Smooth muscle cell (in vitro differentiated cells): ENCODE measurements around the gene ZFAND2A. TPM values are rescaled to one million over a fixed set of nuclear protein-coding genes. Genes with fewer than 3 reads are reported as not detected.
"Not testable (repeated sequence)": the region's sequence is repeated elsewhere in the genome, so short reads cannot be mapped to it uniquely, and the experiment has no call there.

Experiments used
- DNase-seq: peaks from one replicate; lab custom pipeline; 2025; ENCODE audit not compliant: unreplicated experiment; lab: John Stamatoyannopoulos, UW
- H2AFZ ChIP-seq: fragments of 200-600 bp; sonication (generic); 2 replicates; pipeline ENCODE4 v1.6.0; 2016; ENCODE audit warnings: antibody characterized with exemption, low read depth, mild to moderate bottlenecking
- H3F3A ChIP-seq: fragments of 200-600 bp; sonication (generic); 2 replicates; pipeline ENCODE4 v1.6.0; 2017; ENCODE audit warnings: antibody characterized with exemption, low read depth
- H3K27ac ChIP-seq: fragments of 200-600 bp; sonication (generic); 2 replicates; pipeline ENCODE4 v1.5.1; 2016; ENCODE audit warnings: low read depth, mild to moderate bottlenecking
- H3K27me3 ChIP-seq: fragments of 200-600 bp; sonication (generic); 2 replicates; pipeline ENCODE4 v1.6.1; 2016; ENCODE audit warnings: low read depth, mild to moderate bottlenecking
- H3K36me3 ChIP-seq: fragments of 200-600 bp; sonication (generic); 2 replicates; pipeline ENCODE4 v1.5.1; 2016; ENCODE audit warnings: low read depth
- H3K4me1 ChIP-seq: fragments of 200-600 bp; sonication (generic); 2 replicates; pipeline ENCODE4 v1.5.1; 2016; ENCODE audit warnings: low read depth
- H3K4me2 ChIP-seq: fragments of 200-600 bp; sonication (generic); 2 replicates; pipeline ENCODE4 v1.6.0; 2016; ENCODE audit warnings: mild to moderate bottlenecking
- H3K4me3 ChIP-seq: fragments of 200-600 bp; sonication (generic); 2 replicates; pipeline ENCODE4 v1.5.1; 2016; ENCODE audit warnings: mild to moderate bottlenecking
- H3K79me2 ChIP-seq: fragments of 200-600 bp; sonication (generic); 2 replicates; pipeline ENCODE4 v1.6.0; 2016; ENCODE audit warnings: low read depth, mild to moderate bottlenecking
- H3K9ac ChIP-seq: fragments of 200-600 bp; sonication (generic); 2 replicates; pipeline ENCODE4 v1.6.0; 2016; ENCODE audit warnings: low read depth
- H3K9me3 ChIP-seq: fragments of 200-600 bp; sonication (generic); replicated peaks from 2 replicates; pipeline ENCODE4 v1.5.1; 2016; ENCODE audit warnings: low read depth
- H4K20me1 ChIP-seq: fragments of 200-600 bp; sonication (generic); 2 replicates; pipeline ENCODE4 v1.6.0; 2016; ENCODE audit warnings: low read depth
- WGBS: methylation state at CpG from one replicate; pipeline ENCODE4 v1.1.7; 2016; ENCODE audit warnings: low lambda C conversion rate; 5-methylcytosine and 5-hydroxymethylcytosine counted together
- polyA plus RNA-seq: library from polyadenylated mRNA; unstranded; fragments of >200 nt; fragmentation: Nextera tagmentation; extraction: Ambion mirVana; gene quantifications from 2 replicates; pipeline ENCODE4 v1.2.1, GENCODE V29; 2016
- total RNA-seq: library from RNA; depleted of rRNA; stranded (reverse); fragments of >200 nt; gene quantifications from 2 replicates; pipeline ENCODE4 v1.2.3, GENCODE V29; 2014
- TF ChIP-seq, protein P1 (sequence below): fragments of 200-600 bp; sonication (generic); IDR thresholded peaks from 2 replicates; pipeline ENCODE4 v1.5.1; 2017; ENCODE audit warnings: borderline replicate concordance, mild to moderate bottlenecking, antibody characterized with exemption; ENCODE audit not compliant: insufficient read depth, poor library complexity, severe bottlenecking

Gene ZFAND2A
- total and polyA plus RNA-seq, 2 experiments from 2014 or later, result 16.2 to 29.9 TPM

DNA sequence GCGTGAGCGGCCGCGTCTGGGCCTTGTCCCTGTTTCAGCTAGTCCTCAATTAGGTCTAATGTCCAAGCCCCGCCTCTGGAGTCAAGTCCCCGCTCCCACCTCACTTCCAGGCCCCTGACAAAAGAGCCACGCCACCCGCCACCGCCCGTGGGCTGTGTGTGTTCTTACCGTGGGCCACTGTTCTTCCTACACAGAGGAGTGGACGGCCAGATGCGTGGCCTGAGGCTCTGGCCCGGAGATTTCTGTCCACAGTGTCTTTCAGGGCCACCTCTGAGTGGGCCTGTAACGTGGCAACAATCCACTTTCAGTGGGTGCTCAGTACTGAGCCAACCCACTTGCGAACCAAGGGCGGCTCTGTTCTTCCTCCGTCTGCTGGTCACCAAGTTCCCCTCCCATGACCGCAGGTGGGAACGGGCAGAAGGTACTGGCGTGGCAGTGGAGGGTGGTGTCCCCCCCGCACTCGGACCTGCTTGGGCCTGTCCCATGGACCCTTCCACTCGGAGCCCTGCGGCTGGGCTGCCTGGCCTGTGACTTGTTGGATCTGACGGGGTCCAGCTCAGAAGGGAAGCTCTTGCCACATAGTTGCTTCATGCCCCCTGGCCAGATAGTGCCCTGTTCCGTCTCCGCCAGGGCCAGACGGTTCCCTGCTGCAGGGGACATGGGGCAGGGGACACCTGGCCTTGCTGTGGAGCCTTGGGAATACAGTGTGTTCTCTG, 15.0 kb upstream of the ZFAND2A start:
- WGBS, result 95% methylated on average over 29 of the region's 29 CpGs
- H3K4me1 ChIP-seq, result no peaks in the 10 kb centered on the region
- H3K27me3 ChIP-seq, result no peaks in the 10 kb centered on the region
- no peaks in the 10 kb centered on the region for H3F3A ChIP-seq
- H3K4me3 ChIP-seq, result no peak overlapping the region
- no peak overlapping the region for H2AFZ ChIP-seq
- no peak overlapping the region for H3K27ac ChIP-seq
- no peak overlapping the region for H3K4me2 ChIP-seq
- no peaks in the 10 kb centered on the region for H4K20me1 ChIP-seq
- no peak overlapping the region for H3K9ac ChIP-seq
- H3K79me2 ChIP-seq, result no peaks in the 10 kb centered on the region
- no peaks in the 10 kb centered on the region for H3K9me3 ChIP-seq
- DNase-seq, result no peak
- TF ChIP-seq, protein P1, sequence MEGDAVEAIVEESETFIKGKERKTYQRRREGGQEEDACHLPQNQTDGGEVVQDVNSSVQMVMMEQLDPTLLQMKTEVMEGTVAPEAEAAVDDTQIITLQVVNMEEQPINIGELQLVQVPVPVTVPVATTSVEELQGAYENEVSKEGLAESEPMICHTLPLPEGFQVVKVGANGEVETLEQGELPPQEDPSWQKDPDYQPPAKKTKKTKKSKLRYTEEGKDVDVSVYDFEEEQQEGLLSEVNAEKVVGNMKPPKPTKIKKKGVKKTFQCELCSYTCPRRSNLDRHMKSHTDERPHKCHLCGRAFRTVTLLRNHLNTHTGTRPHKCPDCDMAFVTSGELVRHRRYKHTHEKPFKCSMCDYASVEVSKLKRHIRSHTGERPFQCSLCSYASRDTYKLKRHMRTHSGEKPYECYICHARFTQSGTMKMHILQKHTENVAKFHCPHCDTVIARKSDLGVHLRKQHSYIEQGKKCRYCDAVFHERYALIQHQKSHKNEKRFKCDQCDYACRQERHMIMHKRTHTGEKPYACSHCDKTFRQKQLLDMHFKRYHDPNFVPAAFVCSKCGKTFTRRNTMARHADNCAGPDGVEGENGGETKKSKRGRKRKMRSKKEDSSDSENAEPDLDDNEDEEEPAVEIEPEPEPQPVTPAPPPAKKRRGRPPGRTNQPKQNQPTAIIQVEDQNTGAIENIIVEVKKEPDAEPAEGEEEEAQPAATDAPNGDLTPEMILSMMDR, result no peak
- no peaks in the 10 kb centered on the region for H3K36me3 ChIP-seq

DNA sequence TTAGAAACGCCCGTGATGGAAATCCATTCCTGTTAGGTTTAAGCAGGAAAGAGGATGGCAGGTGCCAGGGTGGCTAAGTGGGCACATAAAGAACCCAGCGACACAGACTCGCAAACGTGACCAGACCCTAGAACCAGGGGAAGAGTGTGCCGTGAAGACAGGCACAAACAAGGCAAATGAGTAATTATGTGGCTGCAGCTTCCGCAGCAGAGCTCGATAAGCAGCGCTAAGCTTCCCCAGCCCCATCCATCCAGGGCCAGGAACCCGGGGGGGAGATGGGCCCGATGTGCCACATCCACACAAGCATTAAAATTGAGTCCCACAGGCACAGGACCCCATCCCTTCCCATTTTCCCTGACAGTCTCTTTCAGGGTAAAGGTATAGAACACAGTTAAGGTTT, 14.0 kb upstream of the ZFAND2A start:
- H3K27ac ChIP-seq, result no peak overlapping the region
- TF ChIP-seq, protein P1, result no peak
- no peaks in the 10 kb centered on the region for H3K36me3 ChIP-seq
- no peak overlapping the region for H3K9ac ChIP-seq
- no peak for DNase-seq
- H3K4me2 ChIP-seq, result no peak overlapping the region
- no peaks in the 10 kb centered on the region for H3K79me2 ChIP-seq
- WGBS, result 95% methylated on average over 11 of the region's 11 CpGs
- no peaks in the 10 kb centered on the region for H4K20me1 ChIP-seq
- H3F3A ChIP-seq, result no peaks in the 10 kb centered on the region
- no peaks in the 10 kb centered on the region for H3K9me3 ChIP-seq
- H3K27me3 ChIP-seq, result no peaks in the 10 kb centered on the region
- no peaks in the 10 kb centered on the region for H3K4me1 ChIP-seq
- H2AFZ ChIP-seq, result no peak overlapping the region
- no peak overlapping the region for H3K4me3 ChIP-seq

DNA sequence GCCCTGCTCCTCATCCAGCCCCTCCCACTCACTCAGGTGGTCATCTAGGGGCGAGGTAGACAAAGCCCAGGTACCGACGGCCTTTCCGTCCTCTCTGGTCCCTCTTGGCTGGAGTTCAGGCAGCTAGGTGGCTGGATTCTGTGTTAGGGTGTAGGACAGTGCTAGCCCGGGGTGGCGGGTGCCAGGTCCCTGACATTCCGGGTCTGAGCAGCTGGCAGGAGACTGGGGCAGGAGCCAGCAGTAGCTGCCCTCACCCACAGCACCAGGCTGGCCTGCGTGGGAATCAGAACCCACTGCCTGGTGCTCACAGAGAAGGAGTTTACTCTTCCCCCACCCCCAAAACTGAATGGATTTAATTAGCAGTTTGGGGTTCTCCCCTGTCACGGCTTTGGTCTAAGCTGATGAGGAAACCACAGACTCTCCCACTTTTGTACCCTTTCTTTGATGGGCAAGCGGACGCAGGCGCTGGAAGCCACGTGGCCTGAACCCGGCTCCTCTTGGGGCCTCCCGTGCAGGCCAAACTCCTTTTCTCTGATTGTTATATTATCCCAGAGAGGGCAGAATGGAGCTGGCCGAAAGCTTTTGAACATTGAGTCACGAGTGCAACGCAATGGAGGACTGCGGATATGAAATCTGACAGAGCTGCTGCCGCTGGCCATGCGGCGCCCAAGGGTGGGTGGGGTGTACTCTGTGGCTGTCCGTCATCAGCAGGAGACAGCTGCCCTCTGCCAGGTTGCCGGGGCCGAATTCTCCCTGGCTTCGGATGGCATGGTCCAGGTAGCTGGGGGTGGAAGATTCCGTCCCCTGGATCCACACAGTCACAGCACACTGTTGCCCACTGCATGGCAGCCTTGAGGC, 12.9 kb upstream of the ZFAND2A start:
- no peaks in the 10 kb centered on the region for H4K20me1 ChIP-seq
- H3K9ac ChIP-seq, result no peak overlapping the region
- no peaks in the 10 kb centered on the region for H3K4me1 ChIP-seq
- no peaks in the 10 kb centered on the region for H3F3A ChIP-seq
- H3K4me3 ChIP-seq, result no peak overlapping the region
- WGBS, result 96% methylated on average over 27 of the region's 27 CpGs
- no peak overlapping the region for H3K27ac ChIP-seq
- H3K79me2 ChIP-seq, result no peaks in the 10 kb centered on the region
- TF ChIP-seq, protein P1, result no peak
- no peak overlapping the region for H2AFZ ChIP-seq
- no peak overlapping the region for H3K4me2 ChIP-seq
- H3K36me3 ChIP-seq, result no peaks in the 10 kb centered on the region
- no peaks in the 10 kb centered on the region for H3K27me3 ChIP-seq
- DNase-seq, result no peak
- H3K9me3 ChIP-seq, result no peaks in the 10 kb centered on the region

DNA sequence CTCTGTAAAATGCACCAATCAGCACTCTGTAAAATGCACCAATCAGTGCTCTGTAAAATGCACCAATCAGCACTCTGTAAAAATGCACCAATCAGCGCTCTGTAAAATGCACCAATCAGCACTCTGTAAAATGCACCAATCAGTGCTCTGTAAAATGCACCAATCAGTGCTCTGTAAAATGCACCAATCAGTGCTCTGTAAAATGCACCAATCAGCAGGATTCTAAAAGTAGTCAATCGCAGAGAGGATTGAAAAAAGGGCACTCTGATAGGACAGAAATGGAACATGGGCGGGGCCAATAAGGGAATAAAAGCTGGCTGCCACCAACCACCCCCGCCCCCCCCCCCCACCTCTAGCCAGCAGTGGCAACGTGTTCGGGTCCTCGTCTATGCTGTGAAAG, 11.5 kb upstream of the ZFAND2A start:
- not testable (repeated sequence) for DNase-seq, H3K79me2 ChIP-seq, H3K27me3 ChIP-seq, H3K9ac ChIP-seq, H3K9me3 ChIP-seq, H3F3A ChIP-seq, H3K4me2 ChIP-seq, H3K4me1 ChIP-seq, H4K20me1 ChIP-seq, H2AFZ ChIP-seq, H3K36me3 ChIP-seq, H3K4me3 ChIP-seq, H3K27ac ChIP-seq
- 87% methylated on average over 6 of the region's 7 CpGs for WGBS
